DMS79 (cell line): ENCODE measurements around the gene FNIP1.
"Not testable (repeated sequence)": the region's sequence is repeated elsewhere in the genome, so short reads cannot be mapped to it uniquely, and the experiment has no call there.

Experiments
- DNase-seq: peaks from one replicate; lab custom pipeline; 2025; lab: John Stamatoyannopoulos, UW

The FNIP1 gene

GRCh38 chr5:131786900-131787692, 9.7 kb downstream of the FNIP1 start:
- DNase-seq = no peak

- no peak for DNase-seq
These were observed 10.8 kb downstream of the FNIP1 start for GRCh38 chr5:131786036-131786435.

- DNase-seq = no peak
These were observed 12.9 kb downstream of the FNIP1 start for GRCh38 chr5:131783874-131784273.

DNA sequence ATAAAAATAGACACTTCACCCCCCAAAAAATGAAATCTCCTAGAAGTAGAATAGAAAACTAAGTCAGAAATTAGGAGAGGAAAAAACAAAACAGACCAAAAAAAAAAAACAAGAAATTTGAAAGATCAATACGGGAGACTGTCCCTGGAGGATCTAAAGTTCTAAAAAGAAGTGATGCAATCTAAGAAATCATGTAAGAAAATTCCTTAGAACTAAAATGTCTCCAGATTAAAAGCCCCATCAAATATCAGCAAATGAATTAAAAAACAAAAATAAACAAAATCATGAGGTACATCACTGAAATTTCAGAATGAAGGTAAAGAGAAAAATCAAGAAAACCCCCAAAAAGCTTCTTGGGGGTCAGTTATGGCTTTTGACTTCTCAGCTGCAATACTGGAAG, 13.5 kb downstream of the FNIP1 start:
- no peak for DNase-seq

- no peak for DNase-seq
These were observed 14.1 kb downstream of the FNIP1 start for GRCh38 chr5:131782717-131783116.

- not testable (repeated sequence) for DNase-seq
These were observed 18.7 kb downstream of the FNIP1 start for GRCh38 chr5:131778141-131778540.

DNA sequence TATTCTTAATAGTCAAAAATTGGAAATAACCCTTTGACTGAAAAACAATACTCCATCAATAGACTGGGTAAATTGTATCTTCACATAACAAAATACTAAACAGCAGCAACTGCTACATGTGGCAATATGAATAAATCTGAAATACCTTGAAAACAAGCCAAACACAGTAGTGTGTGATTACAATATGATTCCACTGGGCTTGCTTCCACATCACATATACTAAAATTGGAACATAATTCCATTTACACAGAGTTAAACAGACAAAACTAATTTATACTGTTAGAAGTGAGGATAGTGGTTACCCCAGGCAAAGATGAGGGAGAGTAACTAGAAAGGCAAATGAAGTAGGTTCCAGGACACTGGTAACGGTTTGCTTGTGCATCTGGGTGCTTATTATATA, 20.4 kb downstream of the FNIP1 start:
- no peak for DNase-seq

DNA sequence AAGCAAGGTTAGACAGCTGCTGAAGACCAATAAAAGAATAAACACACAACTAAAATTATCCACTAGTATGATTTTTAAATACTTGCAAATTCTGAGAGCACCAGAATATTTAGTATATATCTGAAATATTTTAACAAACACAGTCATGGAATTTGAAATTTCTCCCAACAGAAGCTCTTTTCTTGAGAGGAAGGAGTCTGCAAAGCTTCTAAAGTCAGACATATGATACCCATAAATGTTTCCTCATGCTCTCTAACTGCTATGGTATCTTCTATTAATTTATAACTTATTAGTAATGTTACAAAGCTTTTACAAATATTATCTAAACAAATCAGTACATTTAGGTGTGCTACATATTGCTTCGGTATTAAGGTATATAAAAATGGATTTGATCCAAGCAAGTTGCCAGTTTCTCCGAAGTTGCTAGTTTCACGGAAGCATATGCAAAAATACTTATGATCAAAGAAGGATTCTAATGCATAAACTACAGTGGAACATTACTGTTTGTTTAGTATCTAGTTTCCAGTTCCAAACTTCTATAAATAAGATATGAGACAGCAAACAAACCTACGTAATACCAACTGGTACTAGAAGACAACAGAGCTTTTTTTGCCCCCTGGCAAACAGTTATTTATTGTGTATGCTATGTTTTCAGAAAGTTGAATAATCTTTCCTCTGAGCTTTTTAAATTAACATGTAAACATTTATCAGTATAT, 22.0 kb downstream of the FNIP1 start:
- DNase-seq = no peak

DNA sequence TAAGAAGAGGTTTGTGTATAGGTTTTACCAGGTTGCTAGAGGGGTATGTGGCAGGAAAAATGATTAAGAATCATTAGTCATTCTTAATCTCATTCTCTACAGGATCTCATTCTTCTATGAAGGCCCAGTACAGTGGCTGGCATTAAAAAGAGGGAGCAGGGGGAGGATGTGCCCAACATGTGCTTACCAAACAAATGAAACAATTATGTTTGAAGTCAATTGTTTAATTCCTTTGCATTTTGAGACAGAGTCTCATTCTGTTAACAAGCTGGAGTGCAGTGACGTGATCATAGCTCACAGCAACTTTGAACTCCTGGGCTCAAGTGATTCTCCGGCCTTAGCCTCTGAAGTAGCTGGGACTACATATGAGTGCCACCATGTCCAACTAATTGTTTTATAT, 23.0 kb downstream of the FNIP1 start:
- no peak for DNase-seq

GRCh38 chr5:131771692-131772091, 25.1 kb downstream of the FNIP1 start:
- DNase-seq = no peak

DNA sequence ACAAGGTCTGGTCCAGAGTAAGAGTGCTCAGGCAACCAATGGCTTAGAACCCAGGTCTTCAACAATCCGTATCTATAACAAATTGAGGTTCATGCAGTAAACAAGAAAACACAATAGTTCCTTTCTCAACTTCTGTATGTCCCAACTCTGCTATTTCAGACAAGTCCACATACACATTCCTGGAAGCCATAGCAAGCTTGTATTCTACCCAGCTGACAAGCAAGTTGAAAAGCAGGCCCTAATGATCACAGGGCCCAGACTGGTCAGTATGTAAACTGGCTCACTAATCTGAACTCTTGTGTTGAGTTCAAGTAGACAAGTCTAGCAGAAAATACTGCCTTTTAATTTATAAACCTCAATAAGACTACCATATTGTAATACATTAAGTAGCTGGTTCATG, 26.9 kb downstream of the FNIP1 start:
- no peak for DNase-seq

GRCh38 chr5:131769336-131769735, 27.5 kb downstream of the FNIP1 start:
- no peak for DNase-seq

DNA sequence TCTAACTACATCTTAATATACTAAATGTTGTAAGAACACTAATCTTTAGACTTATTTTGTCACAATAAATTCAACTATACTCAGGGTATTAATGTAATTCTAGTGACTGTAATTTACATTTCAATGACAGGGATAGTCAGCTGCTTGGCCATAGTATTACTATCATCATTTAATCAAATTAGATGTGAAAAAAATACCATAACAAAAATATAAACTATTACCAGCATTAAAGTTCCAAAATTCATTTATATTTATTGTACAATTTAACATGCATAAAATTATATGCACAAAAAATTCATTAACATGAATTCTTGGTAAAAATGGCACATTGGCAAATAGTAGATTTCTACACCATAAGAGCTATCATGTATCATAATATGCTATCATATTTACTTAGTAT, 28.9 kb downstream of the FNIP1 start:
- no peak for DNase-seq

DNA sequence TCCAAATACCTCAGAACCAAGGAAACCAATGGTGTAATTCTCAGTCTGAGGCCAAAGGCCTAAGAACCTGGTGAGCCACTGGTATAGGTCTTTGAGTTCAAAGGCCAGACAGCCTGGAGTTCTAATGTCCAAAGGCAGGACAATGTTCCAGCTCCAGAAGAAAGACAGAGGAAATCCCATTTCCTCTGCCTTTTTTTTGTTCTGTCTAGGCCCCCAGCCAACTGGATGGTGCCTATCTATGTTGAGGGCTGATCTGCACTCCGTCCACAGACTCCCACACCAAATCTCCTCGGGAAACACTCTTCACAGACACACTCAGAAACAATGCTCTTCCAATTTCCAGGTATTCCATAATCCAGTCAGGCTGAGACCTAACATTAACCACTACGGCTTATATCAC, 30.1 kb downstream of the FNIP1 start:
- no peak for DNase-seq

DNA sequence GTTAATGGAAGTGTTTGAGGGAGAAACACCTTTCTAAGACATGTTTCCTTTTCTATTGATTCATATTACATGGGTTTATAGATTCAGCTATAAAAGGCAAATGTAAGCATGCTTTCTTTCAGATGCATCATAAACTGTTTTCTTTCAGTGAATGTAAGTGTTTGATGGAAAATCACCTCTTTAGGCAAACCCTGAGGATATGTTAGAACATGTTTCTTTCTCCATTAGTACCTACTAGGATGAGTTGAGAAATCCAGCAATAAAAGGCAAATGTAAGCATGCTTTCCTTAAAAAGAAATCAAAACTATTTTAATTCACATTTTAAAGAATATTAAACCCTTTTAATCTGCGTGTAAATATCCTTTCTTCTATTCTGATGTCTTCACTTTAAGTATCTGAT, 31.6 kb downstream of the FNIP1 start:
- DNase-seq = no peak

- no peak for DNase-seq
These were observed 32.8 kb downstream of the FNIP1 start for GRCh38 chr5:131763968-131764367.

- DNase-seq = no peak
These were observed 36.0 kb downstream of the FNIP1 start for GRCh38 chr5:131760793-131761192.

DNA sequence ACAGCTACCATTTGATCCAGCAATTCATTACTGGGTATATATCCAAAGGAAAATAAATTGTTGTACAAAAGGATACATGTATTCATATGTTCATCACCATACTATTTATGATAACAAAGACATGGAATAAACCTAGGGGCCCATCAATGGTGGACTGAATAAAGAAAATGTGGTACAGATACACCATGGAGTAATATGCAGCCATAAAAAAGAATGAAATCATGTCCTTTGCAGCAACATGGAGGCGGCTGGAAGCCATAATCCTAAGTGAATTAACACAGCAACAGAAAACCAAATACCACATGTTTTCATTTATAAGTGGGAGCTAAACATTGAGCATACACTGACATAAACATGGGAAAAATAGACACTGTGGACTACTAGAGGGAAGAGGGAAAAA, 37.1 kb downstream of the FNIP1 start:
- no peak for DNase-seq

DNA sequence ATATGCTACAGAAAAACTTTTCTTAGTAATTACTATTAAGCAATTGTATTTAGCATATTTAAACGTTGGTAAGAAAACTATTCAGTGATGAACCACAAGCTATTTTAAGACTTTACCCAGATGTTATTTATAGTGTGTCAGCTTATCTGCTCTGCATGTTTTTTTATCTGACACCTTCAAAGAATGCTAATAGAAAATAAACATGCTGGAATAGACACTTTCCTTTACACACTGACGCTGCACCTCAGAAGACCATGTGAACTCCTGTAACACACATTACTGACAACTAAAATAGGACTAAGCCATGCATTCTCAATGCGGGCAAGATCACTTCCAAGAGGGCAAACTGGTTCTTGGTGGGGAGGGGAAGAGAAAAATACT, 38.3 kb downstream of the FNIP1 start:
- no peak for DNase-seq

DNA sequence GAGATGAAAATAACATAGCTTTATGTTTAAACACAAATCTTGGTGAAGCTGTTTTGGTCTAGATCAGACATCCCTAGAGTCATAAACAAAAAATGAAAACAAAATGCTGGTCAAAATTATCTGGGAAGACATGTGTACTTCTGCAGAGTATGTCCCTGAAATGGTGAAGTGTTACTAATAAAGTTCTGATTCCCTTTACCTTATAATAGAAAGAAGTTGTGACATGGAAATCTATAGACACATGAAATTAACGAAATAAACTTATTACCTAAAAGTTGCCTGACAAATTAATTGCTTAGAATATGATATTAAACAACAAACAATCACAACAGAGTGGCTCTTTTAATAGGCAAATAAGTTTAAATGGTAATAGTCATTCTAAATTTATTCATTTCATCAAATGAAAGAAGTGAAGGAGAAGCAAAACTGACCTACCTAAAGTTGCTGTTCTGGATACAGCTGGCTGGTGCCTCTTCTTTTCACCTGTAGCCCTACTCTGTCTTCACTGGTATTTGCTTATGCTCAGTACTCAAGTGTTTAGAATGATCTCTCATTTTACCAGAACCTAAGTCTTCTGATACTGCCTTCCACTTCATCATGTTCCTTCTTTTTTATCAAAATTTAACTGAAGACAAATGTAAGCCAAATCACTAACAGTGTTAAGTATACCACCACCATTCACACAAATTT, 38.8 kb downstream of the FNIP1 start:
- DNase-seq = no peak

DNA sequence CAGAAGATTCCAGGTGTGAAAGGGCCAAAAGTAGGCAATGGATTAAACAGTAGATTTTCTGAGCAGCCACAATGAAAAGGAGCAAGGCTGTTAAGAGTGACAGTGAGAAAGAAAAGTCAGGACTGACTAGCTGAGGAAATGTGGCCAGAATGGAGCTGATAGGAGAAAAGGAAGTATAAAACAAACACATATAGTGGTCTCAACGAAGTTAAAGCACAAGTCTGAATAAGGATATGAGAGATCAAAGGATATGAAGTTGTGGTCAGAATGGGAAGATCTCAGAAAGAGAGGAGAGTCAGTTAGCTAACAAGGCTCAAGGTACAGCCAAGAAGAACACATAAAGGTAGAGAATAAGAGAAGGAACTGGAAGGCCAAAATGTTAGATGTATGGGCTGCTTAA, 39.9 kb downstream of the FNIP1 start:
- DNase-seq = no peak

- DNase-seq = no peak
These were observed 42.5 kb downstream of the FNIP1 start for GRCh38 chr5:131754363-131754762.

DNA sequence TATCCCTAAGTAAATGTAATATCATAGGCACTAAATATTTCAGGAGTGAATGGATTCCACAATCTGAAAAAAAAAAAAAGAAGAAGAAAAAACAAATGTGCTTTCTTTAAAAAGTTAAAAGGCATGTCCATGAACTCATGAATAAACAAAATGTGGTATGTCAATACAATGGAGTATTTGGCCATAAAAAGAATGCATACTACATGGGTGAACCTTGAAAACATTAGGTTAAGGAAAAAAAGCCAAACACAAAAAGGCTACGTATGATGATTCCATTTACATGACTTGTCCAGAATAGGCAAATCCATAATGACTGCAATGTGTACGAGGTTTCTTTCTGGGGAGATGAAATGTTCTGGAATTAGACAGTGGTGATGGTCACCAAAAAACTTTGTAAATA, 45.3 kb downstream of the FNIP1 start:
- no peak for DNase-seq
